ENCODE data around the gene LRIG1.
A peak's percentile ranks its signal among the peaks of the same experiment; 100 is the strongest.

Gene LRIG1

DNA sequence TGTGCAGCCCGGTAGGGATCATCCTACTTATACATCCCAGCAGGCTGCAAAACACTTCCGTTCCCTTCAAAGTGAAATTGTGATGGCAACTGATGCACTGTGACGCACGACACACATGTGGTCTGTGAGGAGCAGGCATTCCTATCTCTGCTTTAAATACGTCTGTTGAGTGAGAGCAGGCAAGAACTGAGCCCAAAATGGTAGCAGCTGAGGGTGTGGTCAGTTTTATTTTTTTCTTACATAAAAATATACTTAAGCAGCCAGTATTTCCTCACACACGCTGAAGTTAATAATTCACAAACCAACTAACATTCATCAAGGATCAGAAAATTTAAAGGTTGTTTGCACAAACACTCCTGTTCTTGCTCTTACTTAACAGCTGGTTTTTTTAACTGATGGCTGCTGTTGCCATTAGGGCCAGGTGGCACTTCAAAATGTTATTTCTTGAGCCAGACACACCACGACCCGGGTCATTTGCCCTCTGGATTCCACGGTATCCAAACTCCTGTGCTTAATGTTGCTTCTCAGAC lies 23.9 kb downstream of the LRIG1 start:
- ATAC-seq (ENCODE audit: low read depth) (no peak), DNase-seq (ENCODE audit: low spot score in 2 of 2) (no peak)
- Mint-ChIP-seq H3K27ac (no peak overlapping the region), H3K9me3 (peaks cover 4% of the 10 kb centered on the region), H3K36me3 (peaks cover 3% of the 10 kb centered on the region), H3K4me1 (peaks cover 16% of the 10 kb centered on the region), H3K27me3 (peaks cover 2% of the 10 kb centered on the region), H3K4me3 (no peak overlapping the region)

DNA sequence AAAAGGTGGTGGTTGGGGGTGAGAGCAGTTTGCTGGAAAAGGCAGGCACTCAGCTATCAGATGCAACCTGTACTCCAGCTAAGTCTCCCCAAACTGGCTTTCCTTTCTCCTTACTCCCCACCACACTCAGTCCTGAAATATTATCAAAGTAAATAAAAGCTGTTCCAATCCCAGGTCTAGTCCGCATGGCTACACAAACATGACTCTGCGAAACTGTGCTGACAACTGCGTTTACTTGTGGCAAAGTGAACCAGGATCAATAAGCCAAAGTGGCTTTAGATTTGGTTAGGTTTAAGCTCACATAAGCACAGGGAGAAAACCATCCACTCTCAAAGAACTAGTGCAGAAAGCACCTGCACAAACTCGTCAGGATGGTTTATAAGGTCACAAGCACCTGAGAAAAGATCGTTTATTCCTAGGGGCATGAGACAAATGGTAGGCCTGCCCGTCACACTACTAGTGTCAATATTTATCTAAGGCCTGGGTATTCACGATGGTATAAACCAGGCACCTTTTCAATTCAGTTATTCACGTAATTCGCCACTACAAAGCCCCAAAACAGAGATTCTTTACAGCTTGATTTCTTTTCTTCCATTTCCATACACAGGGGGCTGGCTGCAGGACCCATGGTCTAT lies 25.3 kb downstream of the LRIG1 start:
- DNase-seq (ENCODE audit: low spot score in 2 of 2) (no peak), ATAC-seq (ENCODE audit: low read depth) (no peak)
- no peak overlapping the region for H3K27ac Mint-ChIP-seq
- H3K27me3 Mint-ChIP-seq: peaks cover 2% of the 10 kb centered on the region
- H3K9me3 Mint-ChIP-seq: peaks cover 4% of the 10 kb centered on the region
- peaks cover 3% of the 10 kb centered on the region for H3K36me3 Mint-ChIP-seq
- H3K4me3 Mint-ChIP-seq: no peak overlapping the region
- H3K4me1 Mint-ChIP-seq: peaks cover 13% of the 10 kb centered on the region

DNA sequence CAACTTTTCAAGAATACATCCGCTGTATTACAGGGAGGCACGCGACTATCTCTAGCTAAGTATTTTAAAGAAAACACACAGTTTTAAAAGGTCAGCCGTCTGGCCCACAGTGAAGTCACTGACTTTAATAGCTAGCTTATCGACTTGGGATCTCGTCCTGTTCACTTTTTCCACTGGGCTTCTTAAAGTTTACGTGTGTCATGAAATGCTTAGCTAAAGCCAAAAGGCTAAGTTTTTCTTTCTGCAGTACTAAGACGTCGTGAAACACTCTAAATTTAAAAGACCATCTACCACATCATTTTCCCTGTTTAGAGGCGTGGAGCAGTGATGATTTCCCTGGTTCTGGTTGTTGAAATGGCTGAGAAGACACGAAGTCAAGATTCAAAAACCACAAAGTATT lies 27.1 kb downstream of the LRIG1 start:
- DNase-seq (ENCODE audit: low spot score in 2 of 2) (no peak), ATAC-seq (ENCODE audit: low read depth) (no peak)
- Mint-ChIP-seq H3K4me1 (peaks cover 13% of the 10 kb centered on the region), H3K27ac (peak overlapping the region; percentile 45), H3K27me3 (peaks cover 4% of the 10 kb centered on the region), H3K4me3 (no peak overlapping the region), H3K9me3 (no peaks in the 10 kb centered on the region), H3K36me3 (no peaks in the 10 kb centered on the region)

DNA sequence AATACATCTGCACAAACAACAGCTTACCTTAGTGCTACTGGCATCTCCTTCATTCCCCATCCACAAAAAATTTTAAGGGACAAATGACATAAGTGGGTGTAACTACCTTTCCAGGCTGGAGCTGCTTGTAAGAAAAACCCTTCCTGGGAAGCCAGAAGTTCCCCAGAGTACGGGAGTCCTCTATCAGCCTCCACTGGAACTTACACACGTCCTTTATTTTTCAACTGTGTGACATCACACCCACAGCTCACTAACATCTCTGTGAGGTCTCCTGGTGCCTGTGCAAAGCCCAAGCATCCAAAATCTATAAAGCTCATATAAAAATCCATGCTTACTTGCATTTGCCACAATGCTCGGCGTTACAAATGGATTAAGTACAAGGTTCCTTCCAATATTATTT lies 27.6 kb downstream of the LRIG1 start:
- H3K27ac Mint-ChIP-seq: peak overlapping the region; percentile 45

DNA sequence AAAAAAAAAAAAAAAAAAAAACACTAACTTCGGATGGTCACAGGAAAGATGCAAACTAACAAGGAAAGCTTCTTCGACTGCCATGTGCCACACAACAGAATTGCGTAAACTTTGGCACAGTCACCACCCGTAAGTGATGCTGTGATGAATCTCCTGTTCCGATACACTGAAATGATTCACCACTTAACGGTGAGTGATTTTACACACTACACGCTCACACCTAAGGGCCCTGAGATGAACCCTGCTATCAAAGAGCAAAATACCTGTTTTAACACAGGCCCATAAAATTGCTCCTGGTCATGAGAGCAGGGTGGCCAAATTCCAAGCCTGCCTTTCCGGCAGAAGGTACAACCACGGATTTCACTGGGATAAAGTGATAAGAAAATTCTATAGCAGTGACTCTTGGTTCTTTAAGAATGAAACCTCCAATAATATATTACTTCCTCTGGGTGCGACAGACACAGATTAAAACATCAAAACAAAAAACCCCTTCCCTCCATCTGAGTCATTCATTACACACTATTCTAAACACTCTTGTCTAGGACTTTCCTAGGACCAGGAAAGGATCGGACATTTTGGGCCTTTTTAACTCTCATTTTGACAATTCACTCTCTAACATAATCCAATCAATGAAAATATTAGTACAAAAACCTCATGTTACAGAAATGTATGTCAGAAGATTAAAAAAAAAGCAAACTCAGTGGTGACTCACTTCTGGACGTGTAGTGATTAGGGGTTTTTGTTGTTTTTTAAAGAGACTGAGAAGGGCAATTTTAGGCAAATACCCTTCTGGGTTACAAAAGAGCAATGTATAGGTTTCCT lies 28.3 kb downstream of the LRIG1 start:
- Mint-ChIP-seq H3K9me3 (no peaks in the 10 kb centered on the region), H3K4me1 (peaks cover 15% of the 10 kb centered on the region), H3K27ac (no peak overlapping the region), H3K36me3 (no peaks in the 10 kb centered on the region), H3K4me3 (peak overlapping the region; percentile 2), H3K27me3 (peaks cover 5% of the 10 kb centered on the region)
- no peak for DNase-seq (ENCODE audit: low spot score in 2 of 2)
- ATAC-seq (ENCODE audit: low read depth): peak; percentile 76

More for the DNA sequence above, 27.6 kb downstream of the LRIG1 start:
- Mint-ChIP-seq H3K36me3 (no peaks in the 10 kb centered on the region), H3K4me1 (peaks cover 13% of the 10 kb centered on the region), H3K4me3 (no peak overlapping the region), H3K27me3 (peaks cover 4% of the 10 kb centered on the region), H3K9me3 (no peaks in the 10 kb centered on the region)
- ATAC-seq (ENCODE audit: low read depth) (no peak), DNase-seq (ENCODE audit: low spot score in 2 of 2) (no peak)

DNA sequence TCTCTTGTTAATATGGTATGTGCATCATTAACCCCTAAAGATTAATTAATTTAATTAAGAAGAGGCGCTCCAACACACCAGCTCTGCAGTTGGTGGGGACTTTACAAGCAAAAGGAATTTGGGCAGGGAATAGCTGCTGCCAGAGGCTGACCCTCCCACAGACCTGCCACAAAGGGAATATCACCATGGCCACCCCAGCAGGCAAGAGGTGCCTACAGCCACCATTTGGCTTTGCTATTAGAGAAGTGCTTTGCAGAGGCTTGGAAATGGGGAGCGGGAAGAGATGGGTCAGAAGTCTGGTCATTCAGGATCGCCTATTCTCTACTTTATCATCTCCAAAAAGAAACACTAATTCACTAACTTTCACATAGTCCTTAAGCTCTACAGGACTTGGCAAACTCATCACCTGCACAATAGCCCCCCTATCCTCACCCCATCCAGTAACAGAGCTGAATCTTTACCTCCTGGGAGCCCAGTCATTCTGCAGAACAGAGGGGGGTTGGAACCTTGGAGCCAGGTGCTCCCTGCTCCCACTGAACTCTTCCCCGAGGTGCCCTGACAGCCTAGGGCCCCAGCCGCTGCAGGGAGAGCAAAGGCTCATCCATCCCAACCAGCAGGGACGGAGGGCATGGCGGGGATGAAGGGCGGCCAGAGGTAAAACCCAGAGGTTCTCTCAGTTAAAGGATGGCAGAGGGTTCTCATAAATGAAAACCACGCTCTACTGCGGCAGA lies 29.7 kb downstream of the LRIG1 start:
- Mint-ChIP-seq H3K27me3 (peaks cover 8% of the 10 kb centered on the region), H3K9me3 (no peaks in the 10 kb centered on the region), H3K4me3 (no peak overlapping the region), H3K4me1 (peaks cover 15% of the 10 kb centered on the region), H3K36me3 (no peaks in the 10 kb centered on the region), H3K27ac (no peak overlapping the region)
- ATAC-seq (ENCODE audit: low read depth) (no peak), DNase-seq (ENCODE audit: low spot score in 2 of 2) (no peak)

DNA sequence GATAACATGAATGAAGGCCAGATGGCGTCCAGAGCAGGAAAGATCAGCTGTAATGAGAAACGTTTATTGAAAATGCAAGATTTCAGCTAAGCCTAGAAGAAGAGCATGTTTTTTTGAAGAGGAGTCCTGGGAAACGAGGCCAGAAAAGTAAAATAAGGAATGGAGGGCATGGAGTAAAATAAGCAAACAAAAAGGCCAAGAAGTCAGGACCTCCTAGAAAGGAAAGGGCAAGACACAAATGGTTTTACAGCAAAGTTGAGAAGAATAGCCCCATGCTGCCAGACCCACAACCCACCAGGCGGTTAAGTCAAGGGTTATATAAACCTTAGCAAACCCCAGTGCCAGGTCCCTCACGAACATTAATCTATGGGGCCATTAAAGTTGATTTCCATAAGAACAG lies 30.5 kb downstream of the LRIG1 start:
- DNase-seq (ENCODE audit: low spot score in 2 of 2) (no peak), ATAC-seq (ENCODE audit: low read depth) (no peak)
- Mint-ChIP-seq H3K36me3 (no peaks in the 10 kb centered on the region), H3K27ac (no peak overlapping the region), H3K4me3 (no peak overlapping the region), H3K27me3 (peaks cover 10% of the 10 kb centered on the region), H3K4me1 (peaks cover 15% of the 10 kb centered on the region), H3K9me3 (no peaks in the 10 kb centered on the region)

DNA sequence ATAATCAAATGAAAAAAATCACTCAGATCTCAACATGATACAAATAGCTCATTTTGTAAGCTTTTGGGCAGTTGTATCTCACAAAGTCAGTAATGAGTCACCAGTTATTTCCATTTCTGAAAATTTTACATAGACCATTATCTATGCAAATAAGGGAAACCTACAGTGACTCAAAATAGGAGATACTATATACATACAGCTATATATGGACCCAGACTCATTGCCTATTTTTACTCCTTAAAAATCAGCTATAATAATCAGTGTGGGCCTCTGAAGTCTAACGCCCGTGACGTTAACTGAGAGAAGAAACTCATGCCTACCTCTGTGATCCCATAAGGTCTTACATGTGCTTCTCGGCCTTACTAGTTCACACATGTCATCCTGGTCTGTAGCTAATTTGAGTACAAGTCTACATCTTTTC lies 31.6 kb downstream of the LRIG1 start:
- Mint-ChIP-seq H3K9me3 (no peaks in the 10 kb centered on the region), H3K4me1 (peaks cover 15% of the 10 kb centered on the region), H3K27me3 (peaks cover 10% of the 10 kb centered on the region), H3K4me3 (no peak overlapping the region), H3K36me3 (no peaks in the 10 kb centered on the region), H3K27ac (no peak overlapping the region)
- ATAC-seq (ENCODE audit: low read depth): no peak
- no peak for DNase-seq (ENCODE audit: low spot score in 2 of 2)

DNA sequence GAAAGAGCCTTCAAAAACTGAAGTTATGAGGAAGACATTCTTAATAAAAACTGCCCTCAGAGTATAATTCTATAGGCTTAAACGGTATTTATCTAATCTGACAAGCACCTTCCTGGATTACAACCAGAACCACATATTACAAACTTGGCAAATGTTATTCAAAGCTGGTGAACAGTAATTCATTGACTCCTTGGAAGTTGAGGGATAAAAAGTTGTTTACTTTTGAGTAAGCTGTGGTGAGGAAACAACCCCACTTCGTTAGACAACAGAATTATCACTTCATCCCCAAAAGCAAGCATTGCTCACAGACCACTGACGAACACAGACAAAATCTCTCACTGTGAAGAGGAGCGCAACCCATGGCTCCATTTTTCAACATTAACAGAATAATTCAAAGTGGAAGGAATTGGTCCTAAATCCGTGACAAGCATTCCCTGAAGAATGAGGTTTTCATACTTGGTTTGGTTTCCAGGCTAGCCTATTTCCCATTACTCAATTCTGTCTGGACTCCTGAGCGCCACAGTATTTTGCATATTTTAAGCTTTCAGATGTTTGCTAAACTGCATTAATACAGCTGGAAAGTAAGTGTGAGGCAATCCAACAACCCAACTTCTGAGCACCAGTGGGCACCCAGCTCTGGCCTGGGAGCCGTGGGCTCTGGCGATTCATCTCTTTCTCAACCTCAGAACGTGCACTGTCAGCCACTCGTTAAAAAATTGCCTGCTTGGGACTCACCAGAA lies 32.7 kb downstream of the LRIG1 start:
- DNase-seq (ENCODE audit: low spot score in 2 of 2) (no peak), ATAC-seq (ENCODE audit: low read depth) (no peak)
- peaks cover 10% of the 10 kb centered on the region for H3K27me3 Mint-ChIP-seq
- H3K27ac Mint-ChIP-seq: no peak overlapping the region
- no peaks in the 10 kb centered on the region for H3K36me3 Mint-ChIP-seq
- peaks cover 12% of the 10 kb centered on the region for H3K4me1 Mint-ChIP-seq
- no peak overlapping the region for H3K4me3 Mint-ChIP-seq
- no peaks in the 10 kb centered on the region for H3K9me3 Mint-ChIP-seq

DNA sequence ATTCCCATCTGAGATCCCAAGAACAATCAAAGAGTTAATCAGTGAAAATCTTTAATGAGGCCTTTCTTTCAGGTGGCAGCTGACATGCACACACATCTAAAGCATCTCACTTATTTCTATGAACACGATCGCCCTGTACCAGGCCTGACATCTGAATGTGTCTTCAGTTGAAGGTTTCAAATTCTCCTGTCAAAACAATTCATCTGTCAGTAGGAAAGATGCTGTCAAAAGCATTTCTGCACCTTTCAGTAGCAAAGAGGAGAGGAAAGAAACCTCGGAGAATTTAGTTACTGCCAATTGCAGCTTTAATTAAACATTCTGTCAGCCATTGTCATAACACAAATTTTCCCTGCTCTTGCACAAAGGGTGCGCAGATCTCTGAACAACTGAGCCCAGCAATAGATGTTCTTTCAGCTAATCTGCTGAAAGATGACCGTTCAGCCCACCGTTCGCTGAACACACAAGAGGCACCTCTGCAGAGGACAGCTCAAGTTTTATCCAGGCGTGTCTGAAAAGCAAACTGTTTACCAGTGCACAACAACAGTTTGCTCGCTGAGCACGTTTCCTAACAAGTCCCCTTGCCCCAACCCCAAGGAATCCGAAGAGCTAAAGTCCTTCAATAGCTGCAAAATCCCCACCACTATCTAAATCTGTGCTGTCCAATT lies 34.1 kb downstream of the LRIG1 start:
- DNase-seq (ENCODE audit: low spot score in 2 of 2) (no peak), ATAC-seq (ENCODE audit: low read depth) (no peak)
- no peak overlapping the region for H3K4me3 Mint-ChIP-seq
- H3K9me3 Mint-ChIP-seq: no peaks in the 10 kb centered on the region
- H3K4me1 Mint-ChIP-seq: peaks cover 2% of the 10 kb centered on the region
- no peaks in the 10 kb centered on the region for H3K36me3 Mint-ChIP-seq
- peaks cover 10% of the 10 kb centered on the region for H3K27me3 Mint-ChIP-seq
- no peak overlapping the region for H3K27ac Mint-ChIP-seq

DNA sequence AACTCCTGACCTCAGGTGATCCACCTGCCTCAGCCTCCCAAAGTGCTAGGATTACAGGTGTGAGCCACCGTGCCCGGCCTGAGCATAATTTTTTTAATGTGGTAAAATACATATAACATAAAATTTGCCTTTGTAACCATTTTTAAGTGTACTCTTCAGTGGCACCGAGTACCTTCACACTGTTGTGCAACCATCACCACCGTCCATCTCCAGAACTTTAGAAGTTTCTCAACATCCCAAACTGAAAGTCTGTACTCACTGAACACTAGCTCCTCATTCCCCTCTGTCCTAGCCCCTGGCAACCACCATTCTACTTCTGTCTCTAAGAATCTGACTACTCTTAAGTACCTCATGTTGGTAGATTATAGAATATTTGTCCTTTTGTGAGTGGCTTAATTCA lies 35.2 kb downstream of the LRIG1 start:
- Mint-ChIP-seq H3K4me1 (peaks cover 2% of the 10 kb centered on the region), H3K27me3 (peaks cover 10% of the 10 kb centered on the region), H3K4me3 (no peak overlapping the region), H3K27ac (no peak overlapping the region), H3K36me3 (no peaks in the 10 kb centered on the region), H3K9me3 (no peaks in the 10 kb centered on the region)
- ATAC-seq (ENCODE audit: low read depth) (no peak), DNase-seq (ENCODE audit: low spot score in 2 of 2) (no peak)

DNA sequence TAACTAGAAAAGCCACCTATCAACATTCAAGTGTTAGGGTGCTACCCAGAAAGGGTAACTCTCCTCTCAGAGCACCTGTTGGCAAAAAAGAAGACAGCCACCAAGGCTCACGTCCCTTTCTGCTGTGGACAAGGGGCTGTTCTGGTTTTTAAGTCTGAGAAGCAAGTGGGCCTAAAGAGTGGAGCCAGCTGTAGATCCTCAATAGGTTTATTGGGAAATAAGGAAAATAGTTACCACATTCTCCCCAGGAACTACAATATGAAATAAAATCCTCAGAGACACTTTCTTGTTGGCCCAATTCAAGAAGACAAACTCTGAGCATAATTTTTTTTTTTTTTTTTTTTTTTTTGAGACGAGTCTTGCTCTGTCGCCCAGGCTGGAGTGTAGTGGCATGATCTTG lies 35.8 kb downstream of the LRIG1 start:
- Mint-ChIP-seq H3K27ac (no peak overlapping the region), H3K27me3 (peaks cover 7% of the 10 kb centered on the region), H3K9me3 (no peaks in the 10 kb centered on the region), H3K36me3 (no peaks in the 10 kb centered on the region), H3K4me3 (no peak overlapping the region), H3K4me1 (peaks cover 2% of the 10 kb centered on the region)
- no peak for ATAC-seq (ENCODE audit: low read depth)
- no peak for DNase-seq (ENCODE audit: low spot score in 2 of 2)

DNA sequence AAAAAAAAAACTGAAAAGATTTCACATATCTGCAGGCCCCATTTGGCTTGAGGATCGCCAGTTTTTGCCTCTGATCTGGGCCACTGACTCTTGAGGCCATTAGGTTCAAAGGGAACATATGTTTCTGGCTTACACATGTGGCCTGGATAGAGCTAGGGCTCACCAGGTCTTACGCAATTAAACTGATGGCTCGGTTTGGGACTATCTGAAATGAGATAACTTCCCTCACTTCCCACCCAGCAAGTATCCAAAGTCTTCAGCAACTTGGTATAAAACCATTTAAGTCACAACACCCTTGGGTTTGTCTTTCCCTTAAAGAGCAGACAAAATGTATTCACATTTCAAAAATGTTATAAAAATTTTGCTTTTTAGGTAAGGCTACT lies 36.3 kb downstream of the LRIG1 start:
- Mint-ChIP-seq H3K27ac (no peak overlapping the region), H3K36me3 (no peaks in the 10 kb centered on the region), H3K4me3 (no peak overlapping the region), H3K4me1 (peaks cover 2% of the 10 kb centered on the region), H3K9me3 (no peaks in the 10 kb centered on the region), H3K27me3 (peaks cover 6% of the 10 kb centered on the region)
- ATAC-seq (ENCODE audit: low read depth) (no peak), DNase-seq (ENCODE audit: low spot score in 2 of 2) (no peak)

Measured in memory B cell (primary cell).